Tibial nerve (tissue), 3 donors: ENCODE data around the gene CLSTN1.

Source experiments
- POLR2A ChIP-seq, 2 donors: fragments of 450-650 bp; IDR thresholded peaks; one replicate each; pipeline ENCODE4 v1.6.1; 2017; ENCODE audit warnings: antibody characterized with exemption in 2 of 2, mild to moderate bottlenecking in 2 of 2, moderate library complexity in 2 of 2
- TF ChIP-seq, protein P1 (sequence below), 5 experiments: fragments of 200-600 bp in 3 of 5; fragments of 450-650 bp in 2 of 5; sonication (generic) in 3 of 5; IDR thresholded peaks; one replicate each; pipeline ENCODE4 v1.5.1; 2016 to 2019; ENCODE audit warnings: antibody characterized with exemption in 5 of 5, mild to moderate bottlenecking in 3 of 5, moderate library complexity in 2 of 5

DNA sequence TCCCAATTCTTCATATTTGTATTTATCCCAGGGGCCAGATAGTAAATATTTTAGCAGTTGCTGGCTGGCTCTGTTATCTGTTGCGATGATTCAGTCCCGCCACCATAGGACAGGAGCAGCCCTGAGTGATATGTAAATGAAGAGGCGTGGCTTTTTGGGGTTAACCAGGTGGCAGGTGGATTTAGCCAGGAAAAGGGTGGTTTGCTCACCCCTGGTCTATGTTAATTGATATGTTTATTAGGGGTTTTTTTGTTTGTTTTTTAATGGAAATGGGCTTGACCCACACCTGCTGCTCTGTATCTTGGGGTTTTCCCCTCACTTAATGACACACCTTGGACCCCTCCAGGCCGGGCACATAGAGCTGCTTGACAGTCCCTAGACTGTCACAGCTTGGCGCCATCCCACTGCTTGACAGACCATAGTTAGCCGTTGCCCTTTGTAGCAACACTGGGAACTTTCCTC lies 109.5 kb downstream of the CLSTN1 start:
- TF ChIP-seq, protein P1, sequence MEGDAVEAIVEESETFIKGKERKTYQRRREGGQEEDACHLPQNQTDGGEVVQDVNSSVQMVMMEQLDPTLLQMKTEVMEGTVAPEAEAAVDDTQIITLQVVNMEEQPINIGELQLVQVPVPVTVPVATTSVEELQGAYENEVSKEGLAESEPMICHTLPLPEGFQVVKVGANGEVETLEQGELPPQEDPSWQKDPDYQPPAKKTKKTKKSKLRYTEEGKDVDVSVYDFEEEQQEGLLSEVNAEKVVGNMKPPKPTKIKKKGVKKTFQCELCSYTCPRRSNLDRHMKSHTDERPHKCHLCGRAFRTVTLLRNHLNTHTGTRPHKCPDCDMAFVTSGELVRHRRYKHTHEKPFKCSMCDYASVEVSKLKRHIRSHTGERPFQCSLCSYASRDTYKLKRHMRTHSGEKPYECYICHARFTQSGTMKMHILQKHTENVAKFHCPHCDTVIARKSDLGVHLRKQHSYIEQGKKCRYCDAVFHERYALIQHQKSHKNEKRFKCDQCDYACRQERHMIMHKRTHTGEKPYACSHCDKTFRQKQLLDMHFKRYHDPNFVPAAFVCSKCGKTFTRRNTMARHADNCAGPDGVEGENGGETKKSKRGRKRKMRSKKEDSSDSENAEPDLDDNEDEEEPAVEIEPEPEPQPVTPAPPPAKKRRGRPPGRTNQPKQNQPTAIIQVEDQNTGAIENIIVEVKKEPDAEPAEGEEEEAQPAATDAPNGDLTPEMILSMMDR (IDR thresholded peaks at IDR 0.05) = no peak
- TF ChIP-seq POLR2A (IDR thresholded peaks at IDR 0.05) = no peak
